ENCODE data around the gene IFT81.
A peak's percentile ranks its signal among the peaks of the same experiment; 100 is the strongest.
"Not testable (repeated sequence)": the region's sequence is repeated elsewhere in the genome, so short reads cannot be mapped to it uniquely, and the experiment has no call there.

The IFT81 gene, protein sequence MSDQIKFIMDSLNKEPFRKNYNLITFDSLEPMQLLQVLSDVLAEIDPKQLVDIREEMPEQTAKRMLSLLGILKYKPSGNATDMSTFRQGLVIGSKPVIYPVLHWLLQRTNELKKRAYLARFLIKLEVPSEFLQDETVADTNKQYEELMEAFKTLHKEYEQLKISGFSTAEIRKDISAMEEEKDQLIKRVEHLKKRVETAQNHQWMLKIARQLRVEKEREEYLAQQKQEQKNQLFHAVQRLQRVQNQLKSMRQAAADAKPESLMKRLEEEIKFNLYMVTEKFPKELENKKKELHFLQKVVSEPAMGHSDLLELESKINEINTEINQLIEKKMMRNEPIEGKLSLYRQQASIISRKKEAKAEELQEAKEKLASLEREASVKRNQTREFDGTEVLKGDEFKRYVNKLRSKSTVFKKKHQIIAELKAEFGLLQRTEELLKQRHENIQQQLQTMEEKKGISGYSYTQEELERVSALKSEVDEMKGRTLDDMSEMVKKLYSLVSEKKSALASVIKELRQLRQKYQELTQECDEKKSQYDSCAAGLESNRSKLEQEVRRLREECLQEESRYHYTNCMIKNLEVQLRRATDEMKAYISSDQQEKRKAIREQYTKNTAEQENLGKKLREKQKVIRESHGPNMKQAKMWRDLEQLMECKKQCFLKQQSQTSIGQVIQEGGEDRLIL

DNA sequence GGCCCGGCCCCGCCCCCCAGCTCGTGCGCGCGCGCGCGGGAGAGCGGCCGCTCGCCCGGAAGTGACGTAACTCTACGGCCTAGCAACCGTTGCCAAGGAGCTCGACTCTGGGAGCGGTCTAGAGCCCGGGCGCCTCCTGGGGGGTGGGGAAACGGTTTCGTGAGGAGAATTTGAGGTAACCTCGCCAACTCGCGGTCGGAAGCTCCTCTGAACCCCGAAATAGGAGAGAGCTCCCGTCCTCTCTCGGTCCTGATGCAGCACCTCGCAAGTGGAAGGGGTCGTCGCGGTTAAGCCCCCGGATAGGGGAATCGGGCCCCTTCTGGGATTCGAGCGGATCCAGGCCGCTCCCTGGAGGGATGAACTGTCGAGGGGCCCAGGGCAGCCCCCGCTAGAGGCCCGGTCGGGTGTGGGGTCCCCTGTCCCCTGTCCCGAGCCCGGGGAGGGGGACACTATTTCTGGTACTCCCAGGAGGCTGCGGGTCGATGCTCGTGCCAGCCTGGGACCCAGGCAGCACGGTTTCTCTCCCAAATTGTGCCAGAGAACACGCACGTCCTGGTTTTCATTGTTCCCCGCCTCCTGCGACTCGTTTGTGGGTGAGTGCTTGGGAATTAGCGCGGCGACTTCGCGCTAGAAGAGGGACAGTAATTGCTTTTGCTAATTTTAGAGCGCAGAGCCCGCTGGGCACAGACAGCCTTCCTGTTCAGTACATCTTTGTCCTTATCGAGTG is at the start of gene IFT81:
TSS of gene IFT81 (plus strand) at position 89 of the 727 bp plus-strand sequence. CDS start 3,024 bp downstream, outside the sequence.
- DNase-seq (ENCODE audit: low spot score): peak; percentile 100

DNA sequence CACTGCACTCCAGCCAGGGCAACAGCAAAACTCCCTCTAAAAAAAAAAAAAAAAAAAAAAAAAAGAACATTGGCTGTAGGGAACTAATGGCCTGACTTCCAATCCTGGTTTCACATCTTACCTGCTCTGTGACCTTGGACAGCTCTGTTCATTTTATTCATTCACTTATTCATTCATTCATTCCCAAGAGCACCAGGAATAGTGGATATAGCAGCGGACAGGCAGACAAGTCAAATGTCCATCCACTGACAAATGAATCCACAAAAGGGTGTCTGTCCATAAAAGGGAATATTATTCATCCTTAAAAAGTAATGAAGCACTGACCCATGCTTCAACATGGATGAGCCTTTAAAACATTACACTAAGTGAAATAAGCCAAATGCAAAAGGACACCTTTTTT is 48.3 kb upstream of the IFT81 start:
- no peak for DNase-seq (ENCODE audit: low spot score)

DNA sequence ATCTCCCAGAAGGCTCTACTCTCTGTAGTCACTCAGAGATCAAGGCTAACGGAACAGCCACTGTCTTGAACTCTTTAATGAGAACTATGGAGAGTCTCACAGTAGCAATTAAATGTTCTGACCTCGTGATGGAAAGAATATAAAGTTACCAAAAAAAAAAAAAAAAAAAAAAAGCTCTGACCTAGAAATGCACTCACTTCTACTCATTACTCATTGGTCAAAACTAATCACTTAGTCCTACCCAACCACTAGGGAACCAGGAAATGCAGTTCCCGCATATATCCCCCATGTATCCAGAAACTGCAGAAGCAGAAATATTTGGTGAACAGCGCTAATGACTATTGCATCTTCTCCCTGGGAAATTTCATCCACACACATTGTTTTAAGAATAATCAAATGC is 46.4 kb upstream of the IFT81 start:
- no peak for DNase-seq (ENCODE audit: low spot score)

DNA sequence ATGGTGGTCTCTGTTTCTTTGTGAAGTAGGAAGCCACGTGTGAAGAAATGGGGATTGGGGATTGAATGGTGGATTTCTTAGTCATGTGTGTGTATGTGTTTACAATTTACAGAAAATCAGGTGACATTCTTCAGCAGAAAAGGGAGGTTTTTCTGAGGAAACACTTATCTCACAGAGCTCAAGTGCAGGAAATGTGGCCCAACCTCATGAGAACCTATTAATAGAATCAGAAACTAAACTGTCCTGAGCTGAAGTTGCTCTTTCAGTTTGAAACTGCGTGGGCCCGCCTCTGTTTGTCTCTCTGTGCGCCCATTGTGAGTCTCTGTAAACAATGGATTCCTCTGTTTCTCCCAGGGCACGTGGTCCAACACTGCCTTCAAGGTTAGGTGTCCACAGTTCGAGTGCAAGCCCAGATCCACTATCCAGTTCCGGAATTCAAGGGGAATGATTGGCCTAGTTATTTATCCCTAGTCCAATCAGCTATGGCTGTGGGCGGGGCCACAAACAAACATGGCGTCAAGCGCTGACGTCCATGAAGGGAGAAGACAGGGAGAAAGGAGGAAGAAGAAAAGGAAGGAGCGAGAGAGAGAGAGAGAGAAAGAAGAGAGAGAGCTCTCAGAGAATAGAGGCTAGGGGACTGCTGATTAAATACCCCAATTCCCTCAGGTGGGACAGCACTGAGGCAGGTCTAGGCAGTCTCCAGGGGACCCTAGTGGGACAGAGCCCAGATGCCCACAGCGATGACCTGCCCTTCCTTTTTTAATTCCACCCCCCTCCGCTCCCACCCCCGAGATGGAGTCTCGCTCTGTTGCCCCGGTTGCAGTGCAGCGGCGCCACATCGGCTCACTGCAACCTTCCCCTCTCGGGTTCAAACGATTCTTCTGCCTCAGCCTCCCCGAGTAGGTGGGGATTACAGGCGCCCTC is 44.4 kb upstream of the IFT81 start:
- no peak for DNase-seq (ENCODE audit: low spot score)

DNA sequence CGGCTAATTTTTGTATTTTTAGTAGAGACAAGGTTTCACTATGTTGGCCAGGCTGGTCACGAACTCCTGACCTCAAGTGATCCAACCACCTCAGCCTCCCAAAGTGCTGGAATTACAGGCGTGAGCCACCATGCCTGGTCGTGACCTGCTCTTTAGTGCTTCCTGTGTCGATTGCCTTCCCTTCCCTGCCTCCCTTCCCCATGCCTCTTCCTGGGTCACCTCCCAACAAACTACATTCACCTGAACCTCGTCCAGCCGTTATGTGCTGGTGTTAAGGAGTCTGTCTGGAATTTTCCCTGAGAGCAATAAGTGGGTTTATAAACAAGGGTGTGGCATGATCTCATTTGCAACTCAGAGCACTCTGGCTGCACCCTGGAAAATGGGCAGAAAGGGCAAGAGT is 43.7 kb upstream of the IFT81 start:
- DNase-seq (ENCODE audit: low spot score): no peak

DNA sequence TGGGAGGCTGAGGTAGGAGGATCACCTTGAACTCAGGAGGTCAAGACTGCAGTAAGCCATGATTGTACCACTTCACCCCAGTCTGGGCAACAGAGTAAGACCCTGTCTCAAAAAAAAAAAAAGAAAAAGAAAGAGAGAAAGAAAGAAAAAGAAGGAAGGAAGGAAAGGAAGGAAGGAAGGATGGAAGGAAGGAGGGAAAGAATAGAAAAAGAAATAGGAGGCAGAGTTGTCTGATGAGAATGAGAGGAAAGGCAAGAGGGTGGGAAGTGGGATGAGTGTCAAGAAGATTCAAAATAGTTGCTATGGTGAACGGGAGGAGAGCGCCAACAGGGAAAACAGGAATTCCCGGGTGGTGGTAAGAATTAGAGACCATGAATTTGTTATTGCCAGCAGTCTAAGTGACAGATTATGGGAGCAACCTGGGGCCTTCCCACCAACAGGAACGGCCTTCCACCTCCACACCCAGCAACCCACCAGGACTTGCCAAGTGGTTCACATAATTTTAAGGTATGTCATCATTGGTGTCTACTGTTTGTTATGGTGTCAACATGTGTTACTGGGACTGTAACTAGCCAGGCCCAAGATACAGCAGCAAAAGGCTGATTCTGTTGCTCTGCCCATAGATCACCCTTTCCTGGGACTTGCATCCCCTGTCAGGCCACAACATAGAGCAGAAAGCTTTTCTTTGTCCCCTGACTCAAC is 39.7 kb upstream of the IFT81 start:
- no peak for DNase-seq (ENCODE audit: low spot score)

DNA sequence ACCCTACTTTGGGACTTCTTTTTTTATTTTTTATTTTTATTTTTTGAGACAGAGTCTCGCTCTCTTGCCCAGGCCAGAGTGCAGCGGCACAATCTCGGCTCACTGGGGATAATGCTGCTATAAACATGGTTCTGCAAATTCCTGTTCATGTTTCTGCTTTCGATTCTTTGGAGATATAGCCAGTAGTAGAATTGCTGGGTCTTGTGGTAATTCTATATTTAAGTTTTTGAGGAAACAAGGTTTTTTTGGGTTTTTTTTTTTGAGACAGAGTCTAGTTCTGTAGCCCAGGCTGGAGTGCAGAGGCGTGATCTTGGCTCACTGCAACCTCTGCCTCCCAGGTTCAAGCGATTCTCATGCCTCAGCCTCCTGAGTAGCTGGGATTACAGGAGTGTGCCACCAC is 35.9 kb upstream of the IFT81 start:
- DNase-seq (ENCODE audit: low spot score): not testable (repeated sequence)

DNA sequence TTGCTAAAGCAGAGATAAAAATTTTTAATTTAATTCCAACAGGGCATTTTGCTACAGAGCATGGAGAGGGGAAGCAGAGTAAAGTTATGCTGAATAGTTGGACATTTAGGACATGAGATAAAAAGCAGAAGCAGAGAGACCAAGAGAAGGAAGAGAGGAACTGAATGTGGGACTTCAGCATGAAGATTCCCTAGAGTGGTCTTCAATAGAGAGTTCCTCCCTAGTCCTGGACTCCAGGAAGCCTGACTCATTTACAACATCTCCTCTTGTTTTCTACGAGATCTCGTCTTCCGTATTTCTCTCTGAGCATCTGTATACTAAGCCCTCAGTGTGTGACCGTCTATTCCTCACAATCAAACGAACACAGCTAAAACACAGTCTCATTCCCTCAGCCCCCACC is 35.2 kb upstream of the IFT81 start:
- DNase-seq (ENCODE audit: low spot score): no peak

DNA sequence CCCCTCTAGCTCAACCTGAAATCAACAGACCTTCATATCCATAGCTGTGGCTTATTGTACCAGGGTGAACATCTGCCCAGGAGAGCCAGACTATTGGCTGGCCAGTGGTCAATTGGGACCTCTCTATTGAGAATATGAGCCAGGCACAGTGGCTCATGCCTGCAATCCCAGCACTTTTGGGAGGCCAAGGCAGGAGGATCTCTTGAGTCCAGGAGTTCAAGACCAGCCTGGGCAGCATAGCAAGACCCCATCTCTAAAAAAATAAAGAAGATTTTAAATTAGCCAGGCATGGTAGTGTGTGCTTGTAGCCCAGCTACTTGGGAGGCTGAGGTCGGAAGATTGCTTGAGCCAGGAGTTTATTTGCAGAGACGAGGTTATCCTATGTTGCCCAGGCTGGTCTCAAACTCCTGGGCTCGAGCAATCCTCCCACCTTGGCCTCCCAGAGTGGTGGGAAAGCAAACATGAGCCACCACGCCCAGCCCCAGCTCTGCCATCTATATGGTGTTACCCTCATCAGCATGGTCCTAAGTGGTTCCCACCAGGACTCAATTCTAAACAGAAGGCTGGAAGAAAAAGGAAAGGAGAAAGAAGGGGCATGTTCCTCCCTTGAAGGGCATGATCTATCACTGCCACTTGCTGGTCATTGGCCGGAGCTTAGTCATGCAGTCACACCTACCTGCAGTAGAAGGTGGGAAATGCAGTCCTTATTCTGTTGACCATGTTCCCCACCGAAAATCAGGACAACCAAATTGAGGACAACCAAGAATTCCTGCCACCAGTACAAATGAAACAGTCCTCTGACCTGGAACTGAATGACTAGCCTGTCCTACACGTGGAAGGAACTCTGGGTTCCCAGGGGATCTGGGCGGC is 33.7 kb upstream of the IFT81 start:
- DNase-seq (ENCODE audit: low spot score): no peak

DNA sequence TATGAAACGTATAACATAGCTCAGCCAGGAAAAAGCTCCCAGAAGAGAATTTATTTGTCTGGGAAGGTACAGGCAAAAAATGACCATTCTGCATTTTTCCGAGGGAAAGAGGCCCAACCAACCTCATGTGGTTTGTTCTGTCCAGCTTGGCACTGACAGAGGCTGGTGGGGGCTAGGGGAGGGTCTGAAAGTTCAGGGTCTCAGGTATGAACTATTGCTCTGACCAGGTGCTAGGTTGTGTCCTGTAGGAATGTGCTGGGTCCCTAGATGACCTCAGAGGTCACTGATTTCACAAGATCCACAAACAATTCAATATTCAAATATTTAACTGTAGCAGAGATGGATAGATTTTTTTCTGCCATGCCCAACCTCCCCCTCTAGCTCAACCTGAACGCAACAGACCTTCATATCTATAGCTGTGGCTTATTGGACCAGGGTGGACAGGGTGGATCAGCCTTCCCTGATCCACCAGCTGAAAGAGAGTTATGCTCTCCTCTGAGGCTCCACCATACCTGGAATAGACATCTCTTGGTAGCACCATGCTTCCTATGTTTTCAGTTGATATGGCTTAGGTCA is 32.9 kb upstream of the IFT81 start:
- DNase-seq (ENCODE audit: low spot score): no peak

DNA sequence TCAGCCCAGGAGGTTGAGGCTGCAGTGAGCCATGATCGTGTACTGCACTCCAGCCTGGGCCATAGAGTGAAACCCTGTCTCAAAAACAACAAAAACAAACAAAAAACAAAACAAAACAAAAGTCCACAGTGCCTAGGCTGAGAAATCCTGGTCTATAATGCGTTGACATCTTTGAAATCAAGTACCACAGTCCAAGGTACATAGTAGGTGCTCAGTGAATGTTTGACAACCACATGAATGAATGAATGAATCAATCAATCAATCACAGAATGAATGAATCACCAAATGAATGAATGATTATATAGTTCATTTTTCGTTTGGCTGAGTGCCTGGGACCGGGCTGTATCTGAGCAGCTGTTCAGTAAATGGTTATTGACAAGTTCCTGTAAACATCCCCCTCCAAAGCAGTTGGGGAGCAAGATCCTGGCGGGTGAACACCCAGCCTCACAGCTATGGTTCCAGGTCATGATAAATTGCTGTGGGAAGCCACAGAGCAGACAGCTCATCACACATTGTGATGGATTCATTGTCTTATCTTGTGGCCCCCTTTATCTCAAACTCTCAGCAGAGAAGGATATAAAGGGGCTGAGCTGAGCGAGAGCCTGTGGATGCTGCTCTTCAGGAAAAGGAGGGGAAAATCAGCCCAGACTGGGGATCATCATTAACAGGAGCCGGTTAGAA is 30.4 kb upstream of the IFT81 start:
- DNase-seq (ENCODE audit: low spot score): no peak

DNA sequence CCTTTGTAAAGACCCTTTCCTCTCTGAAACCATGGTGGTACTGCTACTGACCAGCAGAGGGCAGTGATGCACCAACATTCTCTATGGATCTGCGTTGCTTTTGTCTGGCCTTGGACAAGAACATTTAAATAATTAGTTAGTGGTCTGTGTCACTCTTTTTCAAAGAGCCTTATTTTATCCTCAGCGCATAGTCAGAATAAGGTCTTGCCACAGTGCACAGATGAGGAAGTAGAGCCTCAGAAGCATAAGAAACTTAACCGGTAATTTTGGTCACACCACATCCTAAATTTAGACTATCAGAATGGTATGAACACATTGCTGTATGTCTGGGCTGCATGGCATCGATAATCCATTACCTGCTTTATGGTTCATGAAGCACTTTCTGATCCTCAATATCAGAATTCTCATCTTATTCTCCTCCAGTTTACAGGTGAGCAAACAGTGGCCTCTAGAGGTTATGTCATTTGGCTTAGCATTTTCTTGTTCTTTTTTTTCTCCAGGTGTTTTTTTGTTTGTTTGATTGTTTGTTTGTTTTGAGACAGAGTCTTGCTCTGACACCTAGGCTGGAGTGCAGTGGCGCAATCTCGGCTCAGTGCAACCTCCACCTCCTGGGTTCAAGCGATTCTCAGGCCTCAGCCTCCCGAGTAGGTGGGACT is 23.7 kb upstream of the IFT81 start:
- peak; percentile 82 for DNase-seq (ENCODE audit: low spot score)

DNA sequence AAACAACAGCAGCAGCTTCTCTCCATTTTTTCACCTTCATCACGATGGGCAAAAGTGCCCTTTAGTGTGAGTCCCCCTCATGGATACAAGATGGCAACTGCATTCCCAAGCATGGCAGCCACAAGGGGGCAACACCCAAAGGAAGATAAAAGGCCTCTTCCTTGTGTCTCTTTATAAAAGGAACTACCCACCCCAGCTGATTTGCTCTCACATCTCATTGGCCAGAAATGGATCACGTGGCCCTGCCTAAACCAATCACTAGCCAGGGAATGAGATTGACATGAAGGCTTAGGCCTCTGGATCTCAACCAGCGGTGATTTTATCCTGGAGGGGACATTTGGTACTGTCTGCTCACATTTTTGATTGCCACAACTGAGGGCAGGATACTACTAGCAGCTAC is 21.9 kb upstream of the IFT81 start:
- peak; percentile 84 for DNase-seq (ENCODE audit: low spot score)

DNA sequence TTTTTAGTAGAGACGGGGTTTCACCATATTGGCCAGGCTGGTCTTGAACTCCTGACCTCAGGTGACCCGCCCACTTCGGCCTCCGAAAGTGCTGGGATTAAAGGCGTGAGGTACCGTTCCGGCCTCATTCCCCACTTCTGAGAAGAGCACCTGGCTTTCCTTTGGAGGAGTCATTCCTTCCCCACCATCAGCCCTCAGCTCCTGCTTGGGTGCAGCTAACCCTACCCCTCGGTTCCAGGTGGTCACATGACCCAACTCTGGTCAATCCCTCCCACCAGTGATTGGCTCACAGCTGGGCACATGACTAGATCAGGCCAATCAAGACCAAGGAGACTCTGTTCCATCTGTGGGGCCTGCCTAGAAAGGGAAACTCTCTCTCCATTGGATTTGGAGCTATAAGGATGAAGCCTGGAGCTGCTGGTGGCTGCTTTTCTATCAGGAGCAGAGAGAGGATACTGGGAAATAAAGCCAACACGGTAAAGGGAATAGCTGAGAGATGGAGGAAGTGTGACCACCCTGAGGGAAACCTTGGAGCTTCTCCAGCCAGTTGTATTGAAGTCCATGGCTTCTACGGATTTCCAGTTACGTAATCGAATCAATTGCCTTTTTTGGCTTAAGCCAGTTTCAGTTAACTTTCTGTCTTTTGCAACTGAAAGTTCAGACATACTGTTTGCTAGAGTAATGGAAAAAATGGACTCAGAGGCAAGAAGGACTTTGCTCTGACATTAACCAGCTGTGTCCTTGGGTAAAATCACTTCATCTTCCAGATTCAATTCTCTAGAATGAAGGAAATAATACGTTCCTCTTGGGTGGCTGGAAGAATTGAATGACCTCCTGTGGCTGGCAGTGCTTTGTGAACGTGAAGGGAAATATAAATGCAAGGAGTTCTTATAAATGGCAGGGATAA is 19.7 kb upstream of the IFT81 start:
- DNase-seq (ENCODE audit: low spot score): no peak

DNA sequence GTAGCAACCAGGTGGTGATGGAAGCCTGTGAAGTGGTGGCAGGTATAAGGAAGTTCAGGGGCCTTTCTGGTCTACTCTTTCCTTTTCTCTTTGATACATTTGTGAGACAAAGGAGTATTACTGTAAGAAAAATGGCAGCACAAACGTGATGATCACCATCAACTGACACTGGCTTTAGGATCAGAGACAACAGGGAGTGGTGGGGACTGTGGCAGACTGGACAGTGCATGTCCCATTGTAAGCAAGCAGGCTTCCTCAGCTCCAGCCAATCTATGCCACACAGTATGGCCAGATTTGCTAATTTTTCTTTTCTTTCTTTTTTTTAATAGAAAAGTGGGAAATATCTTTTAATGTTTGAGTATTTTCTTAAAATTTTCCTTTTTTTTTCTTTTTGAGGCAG is 19.0 kb upstream of the IFT81 start:
- no peak for DNase-seq (ENCODE audit: low spot score)

DNA sequence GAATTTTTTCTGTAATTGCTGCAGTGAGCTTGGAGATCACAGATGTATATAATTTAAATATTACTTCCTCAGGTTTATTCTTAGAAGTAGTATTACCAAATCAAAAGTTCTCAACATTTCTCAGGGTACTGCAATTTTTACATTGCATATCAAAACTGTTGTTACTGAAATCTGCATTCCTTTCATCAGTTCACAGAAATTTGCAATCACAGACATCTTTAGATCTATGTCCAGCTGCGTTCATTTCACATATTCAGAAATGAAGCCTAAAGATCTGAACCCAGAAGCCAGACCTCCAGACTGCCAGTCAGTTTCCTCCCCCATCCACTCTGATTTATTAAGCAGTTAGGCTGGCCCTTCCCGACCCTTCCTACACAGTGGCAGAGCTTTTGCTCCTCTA is 18.2 kb upstream of the IFT81 start:
- no peak for DNase-seq (ENCODE audit: low spot score)

DNA sequence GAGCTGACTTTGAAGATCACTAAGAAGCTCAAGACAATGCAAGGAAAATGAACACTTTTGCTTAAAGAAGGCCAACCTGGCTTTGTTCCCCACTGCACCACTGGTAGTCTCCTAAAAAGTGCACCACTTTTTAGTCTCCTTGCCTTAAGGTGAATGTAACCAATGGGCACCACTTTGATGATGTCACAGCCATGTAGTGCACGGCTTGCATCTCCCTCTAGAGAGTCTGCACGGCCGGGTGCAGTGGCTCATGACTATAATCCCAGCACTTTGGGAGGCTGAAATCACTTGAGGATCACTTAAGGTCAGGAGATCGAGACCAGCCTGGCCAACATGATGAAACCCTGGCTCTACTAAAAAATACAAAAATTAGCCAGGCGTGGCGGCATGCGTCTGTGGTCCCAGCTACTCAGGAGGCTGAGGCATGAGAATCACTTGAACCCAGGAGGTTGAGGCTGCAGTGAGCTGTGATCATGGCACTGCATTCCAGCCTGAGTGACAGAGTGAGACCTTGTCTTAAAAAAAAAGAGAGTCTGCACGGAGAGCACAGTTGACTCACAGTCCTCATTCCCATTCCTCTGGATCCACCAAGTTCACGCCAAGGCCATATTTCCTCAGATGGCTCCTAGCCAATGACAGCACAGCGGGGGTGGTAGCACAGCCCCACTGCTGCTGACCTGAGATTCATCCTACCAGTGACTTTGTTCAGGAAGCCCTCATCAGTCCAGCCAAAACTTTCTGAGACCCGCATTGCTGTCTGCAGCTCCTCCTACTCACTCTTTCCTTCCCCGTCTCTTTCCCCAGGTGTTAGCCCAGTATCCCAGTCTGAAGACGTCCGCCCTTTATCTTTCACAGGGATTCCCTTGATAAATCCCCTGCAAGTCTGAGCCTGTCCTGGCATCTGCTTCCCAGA is 16.5 kb upstream of the IFT81 start:
- no peak for DNase-seq (ENCODE audit: low spot score)

All from ecto neural progenitor cell (in vitro differentiated cells).